K562 (cell line): ENCODE data around the gene RSRP1. TPM values are rescaled to one million over a fixed set of nuclear protein-coding genes. Genes with fewer than 3 reads are reported as not detected.
"Not testable (repeated sequence)": the region's sequence is repeated elsewhere in the genome, so short reads cannot be mapped to it uniquely, and the experiment has no call there.

ENCODE experiments used
- ARNT ChIP-seq, 2 experiments: fragments of 450-650 bp; IDR thresholded peaks; 2 replicates each; pipeline ENCODE4 v1.6.1; 2016; ENCODE audit warnings: mild to moderate bottlenecking in 1 of 2
- ATF7 ChIP-seq: fragments of 450-650 bp; IDR thresholded peaks from 2 replicates; pipeline ENCODE4 v1.7.1; 2014; ENCODE audit warnings: mild to moderate bottlenecking, moderate library complexity
- CBFA2T2 ChIP-seq: fragments of 450-650 bp; conservative IDR thresholded peaks from 2 replicates; pipeline ENCODE4 v1.6.1; 2017; ENCODE audit warnings: mild to moderate bottlenecking
- CREM ChIP-seq: IDR thresholded peaks from 2 replicates; pipeline ENCODE4 v1.6.1; 2014; ENCODE audit warnings: antibody characterized with exemption, low read depth
- CTBP1 ChIP-seq: fragments of 450-650 bp; IDR thresholded peaks from 2 replicates; pipeline ENCODE4 v1.6.1; 2016; ENCODE audit warnings: borderline replicate concordance
- DACH1 ChIP-seq: fragments of 450-650 bp; IDR thresholded peaks from 2 replicates; pipeline ENCODE4 v1.6.1; 2018; ENCODE audit not compliant: partially characterized antibody
- ETV5 ChIP-seq: sonication (generic); formaldehyde crosslinking; IDR thresholded peaks from 2 replicates; pipeline ENCODE4 v1.4.0; 2020; ENCODE audit warnings: low read depth, mild to moderate bottlenecking, missing genetic modification reagents
- GATAD2A ChIP-seq: fragments of 450-650 bp; IDR thresholded peaks from 2 replicates; pipeline ENCODE4 v1.6.1; 2017
- KHSRP ChIP-seq: fragments of 450-650 bp; IDR thresholded peaks from 2 replicates; pipeline ENCODE4 v1.6.1; 2017
- MAZ ChIP-seq, 2 experiments: fragments of 450-650 bp in 1 of 2; sonication (generic) in 1 of 2; formaldehyde crosslinking; IDR thresholded peaks in 1 of 2; conservative IDR thresholded peaks in 1 of 2; 2 replicates each; pipeline versions ENCODE4 v1.4.0 to v1.5.0; 2020; ENCODE audit warnings: mild to moderate bottlenecking in 1 of 2, missing genetic modification reagents in 1 of 2
- MBD2 ChIP-seq: sonication (generic); IDR thresholded peaks from 2 replicates; pipeline ENCODE4 v1.6.1; 2016; ENCODE audit warnings: low read depth, borderline replicate concordance
- NFIC ChIP-seq: fragments of 450-650 bp; IDR thresholded peaks from 2 replicates; pipeline ENCODE4 v1.6.1; 2017; ENCODE audit warnings: mild to moderate bottlenecking, inconsistent platforms
- NR2C1 ChIP-seq, 2 experiments: fragments of 450-650 bp; IDR thresholded peaks; 2 replicates each; pipeline ENCODE4 v1.6.1; 2017; ENCODE audit warnings: mild to moderate bottlenecking in 2 of 2, antibody characterized with exemption in 1 of 2, inconsistent platforms in 1 of 2, missing compliant biosample characterization in 1 of 2, missing genetic modification characterization in 1 of 2
- NR4A1 ChIP-seq, 2 experiments: fragments of 250-450 bp in 1 of 2; fragments of 450-650 bp in 1 of 2; sonication (Bioruptor Pico) in 1 of 2; IDR thresholded peaks; 2 replicates each; pipeline versions ENCODE4 v1.4.0 to v1.6.1; 2016 to 2020; ENCODE audit warnings: mild to moderate bottlenecking in 2 of 2, missing compliant biosample characterization in 1 of 2, missing genetic modification characterization in 1 of 2, moderate library complexity in 1 of 2
- RNF2 ChIP-seq: sonication (generic); IDR thresholded peaks from 2 replicates; pipeline ENCODE4 v1.6.1; 2016
- SMAD4 ChIP-seq: fragments of 250-450 bp; sonication (Bioruptor Pico); conservative IDR thresholded peaks from 2 replicates; pipeline ENCODE4 v1.8.0; 2021; ENCODE audit warnings: inconsistent platforms, mild to moderate bottlenecking, moderate library complexity
- SOX6 ChIP-seq: fragments of 450-650 bp; IDR thresholded peaks from 2 replicates; pipeline ENCODE4 v1.6.1; 2014; ENCODE audit warnings: mild to moderate bottlenecking
- TCF3 ChIP-seq: sonication (generic); formaldehyde crosslinking; IDR thresholded peaks from 2 replicates; pipeline ENCODE4 v1.4.0; 2020; ENCODE audit warnings: mild to moderate bottlenecking, missing genetic modification reagents
- ZEB2 ChIP-seq: fragments of 450-650 bp; IDR thresholded peaks from 2 replicates; pipeline ENCODE4 v1.6.1; 2016
- ZNF584 ChIP-seq: fragments of 200-800 bp; sonication (Bioruptor generic); IDR thresholded peaks from 2 replicates; pipeline ENCODE4 v1.6.1; 2016; ENCODE audit warnings: low read depth, mild to moderate bottlenecking, missing genetic modification characterization, missing compliant biosample characterization
- polyA plus RNA-seq, 8 experiments: library from polyadenylated mRNA; depleted of rRNA in 4 of 8; stranded (reverse) in 5 of 8; unstranded in 3 of 8; fragments of >200 nt; fragmentation: Nextera tagmentation in 2 of 8; fragmentation: Illumina TruSeq in 1 of 8; extraction: Ambion mirVana in 2 of 8; extraction: Trizol in 1 of 8; gene quantifications; 2 replicates each; pipeline versions ENCODE4 v1.2.1 to v1.2.3, GENCODE V29; 2011 to 2014; ENCODE audit warnings: inconsistent platforms in 1 of 8, missing spikeins in 1 of 8
- total RNA-seq, 7 experiments: library from RNA; depleted of rRNA in 6 of 7; stranded (reverse); fragments of >200 nt in 6 of 7; fragmentation: Illumina TruSeq in 2 of 7; extraction: Trizol in 2 of 7; gene quantifications; 2 replicates each; pipeline versions ENCODE4 v1.2.1 to v1.2.3, GENCODE V29; 2011 to 2021; ENCODE audit warnings: low replicate concordance in 1 of 7
- TF ChIP-seq, protein P1 (sequence below): sonication (generic); formaldehyde crosslinking; IDR thresholded peaks from 2 replicates; pipeline ENCODE4 v1.8.0; 2022; ENCODE audit warnings: missing genetic modification reagents, mild to moderate bottlenecking, moderate library complexity, borderline replicate concordance
- TF ChIP-seq, protein P2 (sequence below): sonication (generic); IDR thresholded peaks from 2 replicates; pipeline ENCODE4 v1.6.1; 2016
- TF ChIP-seq, protein P3 (sequence below), 2 experiments: IDR thresholded peaks in 1 of 2; conservative IDR thresholded peaks in 1 of 2; 2 replicates each; pipeline ENCODE4 v1.6.1; 2016; ENCODE audit warnings: low read depth in 2 of 2, mild to moderate bottlenecking in 1 of 2, missing compliant biosample characterization in 1 of 2, missing genetic modification characterization in 1 of 2, moderate library complexity in 1 of 2
- TF ChIP-seq, protein P4 (sequence below): fragments of 450-650 bp; formaldehyde crosslinking; IDR thresholded peaks from 2 replicates; pipeline ENCODE4 v1.4.0; 2022; ENCODE audit warnings: missing genetic modification characterization

Gene RSRP1
- total and polyA plus RNA-seq, 9 of the 15 experiments (the other 6 are each of a cell fraction or from before 2014, with no cell fraction given), result 27.2 to 283 (median 146) TPM

DNA sequence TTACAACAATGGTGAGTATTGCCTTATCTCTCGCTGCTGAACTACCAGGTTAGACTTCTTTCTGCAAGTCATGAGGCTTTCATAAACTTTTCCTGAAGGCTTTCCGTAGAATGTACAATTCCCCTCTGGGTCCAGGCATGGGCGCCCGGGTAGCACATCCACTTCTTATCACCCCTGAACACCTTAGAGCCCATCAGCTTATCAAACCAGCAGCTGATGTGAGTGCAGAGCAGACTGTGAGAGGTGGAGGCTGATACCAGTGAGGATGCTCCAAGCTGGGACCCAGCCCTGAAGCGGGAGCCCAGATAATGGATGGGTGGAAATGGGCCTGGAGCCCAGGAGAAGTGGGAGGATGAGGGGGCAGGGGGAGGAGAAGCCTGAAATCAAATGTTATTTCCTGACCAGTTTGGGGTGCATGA, 32.4 kb upstream of the RSRP1 start (continued):
- peak; percentile 95 for TF ChIP-seq NFIC
- TF ChIP-seq SMAD4 (CRISPR knock-in tag), result peak; percentile 76
- TF ChIP-seq, protein P1, sequence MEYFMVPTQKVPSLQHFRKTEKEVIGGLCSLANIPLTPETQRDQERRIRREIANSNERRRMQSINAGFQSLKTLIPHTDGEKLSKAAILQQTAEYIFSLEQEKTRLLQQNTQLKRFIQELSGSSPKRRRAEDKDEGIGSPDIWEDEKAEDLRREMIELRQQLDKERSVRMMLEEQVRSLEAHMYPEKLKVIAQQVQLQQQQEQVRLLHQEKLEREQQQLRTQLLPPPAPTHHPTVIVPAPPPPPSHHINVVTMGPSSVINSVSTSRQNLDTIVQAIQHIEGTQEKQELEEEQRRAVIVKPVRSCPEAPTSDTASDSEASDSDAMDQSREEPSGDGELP (CRISPR knock-in tag), result peak; percentile 91
- peak; percentile 99 for TF ChIP-seq CTBP1
- TF ChIP-seq ETV5 (CRISPR knock-in tag), result 0 out of 2 replicates have a peak, but pooled peaks have one; percentile 42
- TF ChIP-seq, protein P2, sequence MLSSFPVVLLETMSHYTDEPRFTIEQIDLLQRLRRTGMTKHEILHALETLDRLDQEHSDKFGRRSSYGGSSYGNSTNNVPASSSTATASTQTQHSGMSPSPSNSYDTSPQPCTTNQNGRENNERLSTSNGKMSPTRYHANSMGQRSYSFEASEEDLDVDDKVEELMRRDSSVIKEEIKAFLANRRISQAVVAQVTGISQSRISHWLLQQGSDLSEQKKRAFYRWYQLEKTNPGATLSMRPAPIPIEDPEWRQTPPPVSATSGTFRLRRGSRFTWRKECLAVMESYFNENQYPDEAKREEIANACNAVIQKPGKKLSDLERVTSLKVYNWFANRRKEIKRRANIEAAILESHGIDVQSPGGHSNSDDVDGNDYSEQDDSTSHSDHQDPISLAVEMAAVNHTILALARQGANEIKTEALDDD, result peak; percentile 85
- TF ChIP-seq CREM, result peak; percentile 58
- peak; percentile 98 for TF ChIP-seq CBFA2T2
- TF ChIP-seq NR4A1 (CRISPR knock-in tag; IDR thresholded peaks at IDR 0.05); NR2C1 (IDR thresholded peaks at IDR 0.05): not testable (repeated sequence)
- peak; percentile 76; the same call in 1 of the 2 replicates for TF ChIP-seq NR4A1 (tag; IDR thresholded peaks at IDR 0.05)
- TF ChIP-seq MBD2, result peak; percentile 58
- TF ChIP-seq RNF2, result 0 out of 2 replicates have a peak, but pooled peaks have one; percentile 56
- peak; percentile 48 to 84; a peak in 1 of 4 replicates for TF ChIP-seq ARNT (IDR thresholded peaks at IDR 0.05)
- peak; percentile 16 to 45; a peak in 1 of 4 replicates for TF ChIP-seq MAZ (CRISPR knock-in tag; conservative IDR thresholded peaks at IDR 0.05 in 1 of 2, IDR thresholded peaks at IDR 0.05 in 1 of 2)
- TF ChIP-seq KHSRP, result peak; percentile 73
- 0 out of 2 replicates have a peak, but pooled peaks have one; percentile 30 for TF ChIP-seq ATF7
- TF ChIP-seq, protein P3, sequence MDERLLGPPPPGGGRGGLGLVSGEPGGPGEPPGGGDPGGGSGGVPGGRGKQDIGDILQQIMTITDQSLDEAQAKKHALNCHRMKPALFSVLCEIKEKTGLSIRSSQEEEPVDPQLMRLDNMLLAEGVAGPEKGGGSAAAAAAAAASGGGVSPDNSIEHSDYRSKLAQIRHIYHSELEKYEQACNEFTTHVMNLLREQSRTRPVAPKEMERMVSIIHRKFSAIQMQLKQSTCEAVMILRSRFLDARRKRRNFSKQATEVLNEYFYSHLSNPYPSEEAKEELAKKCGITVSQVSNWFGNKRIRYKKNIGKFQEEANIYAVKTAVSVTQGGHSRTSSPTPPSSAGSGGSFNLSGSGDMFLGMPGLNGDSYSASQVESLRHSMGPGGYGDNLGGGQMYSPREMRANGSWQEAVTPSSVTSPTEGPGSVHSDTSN (CRISPR knock-in tag; IDR thresholded peaks at IDR 0.05; ENCODE audit: low read depth), result not testable (repeated sequence)
- TF ChIP-seq, protein P3 (tag; conservative IDR thresholded peaks at IDR 0.05; ENCODE audit: low read depth), result peak; percentile 48; the same call in 1 of the 2 replicates
- TF ChIP-seq ZEB2, result peak; percentile 81
- TF ChIP-seq, protein P4, sequence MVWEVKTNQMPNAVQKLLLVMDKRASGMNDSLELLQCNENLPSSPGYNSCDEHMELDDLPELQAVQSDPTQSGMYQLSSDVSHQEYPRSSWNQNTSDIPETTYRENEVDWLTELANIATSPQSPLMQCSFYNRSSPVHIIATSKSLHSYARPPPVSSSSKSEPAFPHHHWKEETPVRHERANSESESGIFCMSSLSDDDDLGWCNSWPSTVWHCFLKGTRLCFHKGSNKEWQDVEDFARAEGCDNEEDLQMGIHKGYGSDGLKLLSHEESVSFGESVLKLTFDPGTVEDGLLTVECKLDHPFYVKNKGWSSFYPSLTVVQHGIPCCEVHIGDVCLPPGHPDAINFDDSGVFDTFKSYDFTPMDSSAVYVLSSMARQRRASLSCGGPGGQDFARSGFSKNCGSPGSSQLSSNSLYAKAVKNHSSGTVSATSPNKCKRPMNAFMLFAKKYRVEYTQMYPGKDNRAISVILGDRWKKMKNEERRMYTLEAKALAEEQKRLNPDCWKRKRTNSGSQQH (CRISPR knock-in tag), result peak; percentile 31; the same call in 1 of the 2 replicates
- TF ChIP-seq GATAD2A, result peak; percentile 75; the same call in 1 of the 2 replicates
- peak; percentile 38; the same call in 1 of the 2 replicates for TF ChIP-seq NR2C1 (tag; IDR thresholded peaks at IDR 0.05)
- peak; percentile 39 for TF ChIP-seq DACH1
- peak; percentile 91 for TF ChIP-seq TCF3 (CRISPR knock-in tag)
- TF ChIP-seq ZNF584 (CRISPR knock-in tag), result peak; percentile 66; the same call in 1 of the 2 replicates
- peak; percentile 92 for TF ChIP-seq SOX6
